ENCODE data around the gene EPHB1.

The EPHB1 gene

DNA sequence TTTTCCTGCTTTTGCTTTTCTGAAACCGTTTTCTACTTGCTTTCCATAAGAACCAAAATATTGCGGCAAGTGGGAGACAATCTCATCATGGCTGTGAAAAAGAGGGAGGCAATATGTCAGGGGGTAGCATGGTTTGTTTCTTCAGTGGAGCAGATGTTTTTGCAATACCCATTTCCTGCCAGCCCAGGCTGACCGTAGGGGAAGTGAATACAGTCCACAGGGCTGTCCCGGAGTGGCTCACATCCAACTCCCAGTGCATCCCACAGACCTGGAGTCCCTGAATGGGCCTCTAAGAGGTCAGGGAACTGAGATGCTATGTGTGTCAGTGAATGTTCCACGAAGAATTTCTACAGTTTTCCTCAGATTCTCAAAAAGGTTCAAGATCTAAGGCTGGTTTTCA is 69.6 kb downstream of the EPHB1 start:
- no peak overlapping the region for H3K27ac ChIP-seq
- in situ Hi-C loops (cut with HindIII; ENCODE audit: low pct_ligation_motif_present, low sequenced_read_pairs) = no loop called here
- no peak for DNase-seq
- no peak overlapping the region for H3K4me3 ChIP-seq (ENCODE audit: low read depth, low read length)
- H3K27me3 ChIP-seq (replicated peaks) = no peaks in the 10 kb centered on the region
- TF ChIP-seq CTCF (IDR thresholded peaks at IDR 0.05; ENCODE audit: low read depth, low read length, missing control alignments) = no peak
- H3K36me3 ChIP-seq (replicated peaks) = no peaks in the 10 kb centered on the region

GRCh38 chr3:134867277-134867676 is 72.2 kb downstream of the EPHB1 start:
- no peaks in the 10 kb centered on the region for H3K27me3 ChIP-seq (replicated peaks)
- H3K36me3 ChIP-seq (replicated peaks) = no peaks in the 10 kb centered on the region
- H3K27ac ChIP-seq = no peak overlapping the region
- DNase-seq = no peak
- no peak for TF ChIP-seq CTCF (IDR thresholded peaks at IDR 0.05; ENCODE audit: low read depth, low read length, missing control alignments)
- no peak overlapping the region for H3K4me3 ChIP-seq (ENCODE audit: low read depth, low read length)
- in situ Hi-C loops (cut with HindIII; ENCODE audit: low pct_ligation_motif_present, low sequenced_read_pairs) = no loop called here

DNA sequence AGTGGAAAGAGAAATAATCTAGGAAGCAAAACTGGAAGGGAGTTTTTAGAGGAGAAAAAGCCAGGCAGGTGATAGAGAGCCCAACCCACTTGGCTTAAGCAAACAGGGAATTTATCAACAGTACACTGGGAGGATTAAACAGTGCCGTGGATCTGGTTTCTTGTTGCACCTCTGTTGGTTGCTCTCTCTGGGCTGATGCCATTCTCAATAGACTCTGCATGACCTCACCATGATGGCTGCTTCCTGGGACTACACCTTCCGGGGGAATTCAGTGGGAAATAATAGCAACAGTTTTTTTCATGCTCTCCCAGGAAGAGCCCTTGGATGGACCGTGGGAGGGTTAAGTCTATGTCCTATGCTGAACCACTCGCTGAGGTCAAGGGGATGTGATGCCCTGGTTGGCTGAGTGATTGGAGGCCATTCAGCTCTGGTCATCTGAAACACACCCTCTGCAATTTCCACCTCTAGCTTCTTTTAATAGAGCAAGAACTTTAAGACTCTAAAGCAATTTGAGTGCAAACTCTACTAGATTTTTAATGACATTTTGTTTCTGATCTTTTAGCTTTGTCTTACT is 74.2 kb downstream of the EPHB1 start:
- DNase-seq = no peak
- in situ Hi-C loops (cut with HindIII; ENCODE audit: low pct_ligation_motif_present, low sequenced_read_pairs) = no loop called here
- Histone ChIP-seq H3K27ac (no peak overlapping the region), H3K27me3 (replicated peaks) (no peaks in the 10 kb centered on the region), H3K4me3 (ENCODE audit: low read depth, low read length) (no peak overlapping the region), H3K36me3 (replicated peaks) (no peaks in the 10 kb centered on the region)
- no peak for TF ChIP-seq CTCF (IDR thresholded peaks at IDR 0.05; ENCODE audit: low read depth, low read length, missing control alignments)

GRCh38 chr3:134871818-134872217 is 76.8 kb downstream of the EPHB1 start:
- DNase-seq = no peak
- no peaks in the 10 kb centered on the region for H3K36me3 ChIP-seq (replicated peaks)
- no peaks in the 10 kb centered on the region for H3K27me3 ChIP-seq (replicated peaks)
- no peak for TF ChIP-seq CTCF (IDR thresholded peaks at IDR 0.05; ENCODE audit: low read depth, low read length, missing control alignments)
- in situ Hi-C loops (cut with HindIII; ENCODE audit: low pct_ligation_motif_present, low sequenced_read_pairs) = no loop called here
- H3K4me3 ChIP-seq (ENCODE audit: low read depth, low read length) = no peak overlapping the region
- H3K27ac ChIP-seq = no peak overlapping the region

DNA sequence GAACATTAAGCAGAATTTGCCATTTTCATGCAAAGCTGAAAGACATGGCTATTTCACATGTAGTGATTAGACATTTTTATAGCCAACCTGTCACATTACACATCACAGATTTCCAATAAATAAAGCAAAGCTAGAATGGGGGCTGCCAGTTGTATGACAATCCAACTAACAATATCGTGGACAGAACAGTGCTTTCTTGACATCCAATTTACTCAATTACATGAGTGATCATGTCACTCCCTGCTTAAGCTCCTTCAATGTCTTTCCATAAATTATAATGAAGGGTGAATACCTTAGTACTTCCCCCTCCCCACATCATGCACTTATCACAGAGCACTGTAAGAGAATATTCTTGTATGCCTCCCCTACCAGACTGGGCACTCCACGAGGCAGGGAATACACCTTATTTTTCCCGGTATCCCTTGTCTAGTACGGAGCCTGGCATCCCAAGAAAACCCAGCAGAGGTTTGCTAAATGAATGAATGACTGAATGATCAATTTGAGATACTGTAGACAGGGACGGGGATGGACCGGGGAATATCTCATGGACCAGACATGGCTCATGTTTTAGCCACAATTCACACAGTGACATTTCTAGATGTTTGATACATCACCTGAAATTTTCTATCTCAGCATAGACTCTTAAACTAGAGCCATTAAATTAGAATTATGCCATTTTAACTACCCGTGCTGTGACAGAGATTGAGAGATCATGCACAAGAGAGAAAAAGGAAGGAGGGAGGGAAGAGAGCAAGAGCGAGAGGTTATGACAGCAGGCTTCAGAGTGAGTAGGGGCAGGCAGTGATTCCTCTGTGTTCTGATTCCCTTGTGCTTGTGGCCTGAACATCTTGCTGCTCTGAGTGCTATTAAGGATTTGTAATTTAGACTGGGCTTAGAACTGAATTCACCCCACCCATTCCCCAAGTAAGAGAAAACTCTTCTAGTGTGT is 77.7 kb downstream of the EPHB1 start:
- no peak for DNase-seq
- no peak overlapping the region for H3K4me3 ChIP-seq (ENCODE audit: low read depth, low read length)
- in situ Hi-C loops (cut with HindIII; ENCODE audit: low pct_ligation_motif_present, low sequenced_read_pairs) = no loop called here
- no peaks in the 10 kb centered on the region for H3K27me3 ChIP-seq (replicated peaks)
- H3K27ac ChIP-seq = no peak overlapping the region
- H3K36me3 ChIP-seq (replicated peaks) = no peaks in the 10 kb centered on the region
- TF ChIP-seq CTCF (IDR thresholded peaks at IDR 0.05; ENCODE audit: low read depth, low read length, missing control alignments) = no peak

Measured in brain microvascular endothelial cell (primary cell).